Psoas muscle (tissue), 8 donors: ENCODE results near the gene MPI. TPM values are rescaled to one million over a fixed set of nuclear protein-coding genes. Genes with fewer than 3 reads are reported as not detected.
A peak's percentile ranks its signal among the peaks of the same experiment; 100 is the strongest.
"Not testable (repeated sequence)": the region's sequence is repeated elsewhere in the genome, so short reads cannot be mapped to it uniquely, and the experiment has no call there.

Experiments
- ATAC-seq, 4 donors: fragments of 200-7000 bp; cut with Tn5 transposase; one replicate each; pipeline ENCODE4 v1.9.1; 2020; ENCODE audit warnings: moderate library complexity in 3 of 4, mild to moderate bottlenecking in 2 of 4
- DNase-seq, 2 donors: peaks; one replicate each; pipeline ENCODE4 v3.0.0-alpha.2; 2020
- H3K27ac ChIP-seq: fragments of 200-600 bp; one replicate; pipeline ENCODE4 v1.8.0; 2022
- H3K27me3 ChIP-seq, 3 donors: fragments of 200-600 bp in 1 of 3; one replicate each; pipeline versions ENCODE4 v1.6.1 to v1.8.0; 2013 to 2022; ENCODE audit warnings: low read length in 2 of 3, mild to moderate bottlenecking in 2 of 3, moderate library complexity in 1 of 3; ENCODE audit not compliant: insufficient read depth in 3 of 3
- H3K36me3 ChIP-seq, 2 donors: fragments of 200-600 bp in 1 of 2; one replicate each; pipeline versions ENCODE4 v1.6.1 to v1.8.0; 2013 to 2022; ENCODE audit warnings: low read depth in 1 of 2, mild to moderate bottlenecking in 1 of 2, moderate library complexity in 1 of 2; ENCODE audit not compliant: insufficient read depth in 1 of 2
- H3K4me1 ChIP-seq: fragments of 200-600 bp; one replicate; pipeline ENCODE4 v1.8.0; 2022
- H3K4me3 ChIP-seq: fragments of 200-600 bp; one replicate; pipeline ENCODE4 v1.8.0; 2022; ENCODE audit warnings: mild to moderate bottlenecking
- H3K9me3 ChIP-seq: fragments of 200-600 bp; one replicate; pipeline ENCODE4 v1.8.0; 2022
- CTCF ChIP-seq: fragments of 200-600 bp; IDR thresholded peaks from one replicate; pipeline ENCODE4 v1.8.0; 2022; ENCODE audit warnings: antibody characterized with exemption
- WGBS, 3 donors: extraction: QIAGEN DNeasy Blood & Tissue Kit; methylation state at CpG; one replicate each; pipeline versions ENCODE4 v1.1.6 to v1.1.7; 2013; 5-methylcytosine and 5-hydroxymethylcytosine counted together
- intact Hi-C, 2 donors: fragments of 100-400 bp; cut with DNase I; formaldehyde crosslinking; loops; one replicate each; pipeline versions ENCODE4 v1.11.0 to v1.14.2; 2022
- polyA plus RNA-seq, 3 donors: library from polyadenylated mRNA; stranded (reverse); fragments of 200-250 nt; gene quantifications; one replicate each; pipeline ENCODE4 v1.2.3, GENCODE V29; 2013
- total RNA-seq, 4 donors: library from RNA; stranded (reverse); fragmentation: NEBNext Ultra II Directional in 2 of 4; extraction: Animal tissue kit (Norgen Biotek cat#: 25700) in 2 of 4; gene quantifications; one replicate each; pipeline versions ENCODE4 v1.2.1 to v1.2.4, GENCODE V29; 2021 to 2023
- donor health status: healthy with polysubstance abuse.
- donor health status: DM: no; HTN: no; CAD: no; lungs with moderate emphysema.
- donor health status: Bipolar disorder and iron deficiency.
- donor health status: healthy.
- donor health status: DM: yes; HTN: yes; CAD: no.
- donor health status: DM: no; HTN: no; CAD: no.
- donor health status: DM: no; HTN: no; CAD: no.
- donor health status: DM: yes; HTN: yes; CAD: no.

Gene MPI
- total and polyA plus RNA-seq, 7 donors: 26.4 to 61.2 (median 42.1) TPM

GRCh38 chr15:74917676-74918075 is 27.8 kb downstream of the MPI start:
- DNase-seq: no peak
- no peak overlapping the region for H3K27ac ChIP-seq
- 80 to 91% (median 86%) methylated on average over 6 of the region's 6 CpGs for WGBS, 3 donors
- no peaks in the 10 kb centered on the region for H3K9me3 ChIP-seq
- intact Hi-C loops: no loop called here
- no peak overlapping the region for H3K4me3 ChIP-seq
- no peaks in the 10 kb centered on the region for H3K27me3 ChIP-seq
- peaks cover 23 to 100% of the 10 kb centered on the region in 2 donors for H3K36me3 ChIP-seq
- no peaks in the 10 kb centered on the region for H3K4me1 ChIP-seq
- TF ChIP-seq CTCF: no peak
- ATAC-seq: peak in 3 of 4 donors; percentile 10 to 47 (median 16)

GRCh38 chr15:74920456-74920855 is 30.6 kb downstream of the MPI start:
- DNase-seq: no peak
- H3K36me3 ChIP-seq: peaks cover 23 to 100% of the 10 kb centered on the region in 2 donors

GRCh38 chr15:74924525-74924924 is 34.7 kb downstream of the MPI start:
- H3K27ac ChIP-seq: no peak overlapping the region
- H3K36me3 ChIP-seq: peaks cover 12 to 100% of the 10 kb centered on the region in 2 donors
- intact Hi-C loops: no loop called here
- no peaks in the 10 kb centered on the region for H3K4me1 ChIP-seq
- ATAC-seq (no peak), DNase-seq (no peak)
- TF ChIP-seq CTCF: no peak
- WGBS, 3 donors: 90 to 95% (median 92%) methylated on average over 3 of the region's 3 CpGs
- no peak overlapping the region for H3K4me3 ChIP-seq
- no peaks in the 10 kb centered on the region for H3K9me3 ChIP-seq
- no peaks in the 10 kb centered on the region for H3K27me3 ChIP-seq

More at GRCh38 chr15:74920456-74920855, 30.6 kb downstream of the MPI start:
- Histone ChIP-seq H3K27ac (no peak overlapping the region), H3K27me3 (no peaks in the 10 kb centered on the region), H3K4me3 (no peak overlapping the region), H3K9me3 (no peaks in the 10 kb centered on the region), H3K4me1 (no peaks in the 10 kb centered on the region)
- TF ChIP-seq CTCF: no peak
- intact Hi-C loops: no loop called here
- 78 to 88% (median 86%) methylated on average over 8 of the region's 8 CpGs for whole genome bisulfite sequencing, 3 donors
- ATAC-seq: no peak

DNA sequence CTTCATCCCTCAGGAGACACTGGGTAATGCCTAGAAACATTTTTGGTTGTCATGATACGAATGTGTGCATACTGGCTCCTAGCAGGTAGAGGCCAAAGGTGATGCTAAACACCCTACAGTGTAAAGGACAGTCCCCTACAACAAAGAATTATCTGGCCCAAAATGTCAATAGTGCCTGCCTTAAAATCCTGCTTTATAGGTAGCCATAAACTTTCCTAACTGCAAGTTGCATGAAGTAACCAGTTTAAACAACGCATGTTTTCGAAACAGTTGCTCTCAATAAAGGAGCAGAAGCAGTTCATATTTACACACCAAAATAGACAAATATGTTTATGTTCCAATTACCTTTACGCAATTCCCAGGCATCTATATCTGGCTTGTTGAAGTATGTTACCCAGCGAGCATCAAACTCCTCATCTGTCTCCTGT is 38.9 kb downstream of the MPI start:
- Histone ChIP-seq H3K27ac (no peak overlapping the region), H3K36me3 (peaks cover 3 to 80% of the 10 kb centered on the region in 2 donors), H3K4me1 (peaks cover 7% of the 10 kb centered on the region), H3K27me3 (no peaks in the 10 kb centered on the region), H3K9me3 (no peaks in the 10 kb centered on the region), H3K4me3 (no peak overlapping the region)
- 94 to 98% (median 97%) methylated on average over 5 of the region's 5 CpGs for WGBS, 3 donors
- no peak for ATAC-seq
- no peak for TF ChIP-seq CTCF
- DNase-seq: no peak
- intact Hi-C loops: no loop called here

DNA sequence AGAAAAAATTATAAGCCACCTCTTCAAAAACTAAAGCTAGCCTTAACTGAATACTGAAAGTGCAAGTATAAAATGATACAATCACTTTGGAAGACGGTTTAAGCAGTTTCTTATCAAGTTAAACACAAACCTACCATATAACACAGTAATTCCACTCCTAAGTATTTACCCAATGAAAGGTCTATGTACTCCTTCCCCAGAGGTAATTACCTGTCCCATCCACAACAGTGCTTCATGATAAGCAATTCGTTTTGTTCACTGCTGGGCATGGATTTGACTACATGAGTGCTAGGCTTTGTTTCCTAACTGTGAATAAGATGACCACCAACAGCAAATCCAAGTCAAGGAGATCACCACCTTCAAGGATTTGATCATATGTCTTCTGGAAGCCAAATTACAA is 43.7 kb downstream of the MPI start:
- no peak overlapping the region for H3K4me3 ChIP-seq
- peaks cover 3 to 38% of the 10 kb centered on the region in 2 donors for H3K36me3 ChIP-seq
- no peak overlapping the region for H3K27ac ChIP-seq
- H3K4me1 ChIP-seq: peaks cover 34% of the 10 kb centered on the region
- 71 to 78% (median 72%) methylated on average over 2 of the region's 2 CpGs for WGBS, 3 donors
- DNase-seq (no peak), ATAC-seq (no peak)
- no peak for TF ChIP-seq CTCF
- H3K9me3 ChIP-seq: no peaks in the 10 kb centered on the region
- H3K27me3 ChIP-seq: no peaks in the 10 kb centered on the region
- intact Hi-C loops: no loop called here

DNA sequence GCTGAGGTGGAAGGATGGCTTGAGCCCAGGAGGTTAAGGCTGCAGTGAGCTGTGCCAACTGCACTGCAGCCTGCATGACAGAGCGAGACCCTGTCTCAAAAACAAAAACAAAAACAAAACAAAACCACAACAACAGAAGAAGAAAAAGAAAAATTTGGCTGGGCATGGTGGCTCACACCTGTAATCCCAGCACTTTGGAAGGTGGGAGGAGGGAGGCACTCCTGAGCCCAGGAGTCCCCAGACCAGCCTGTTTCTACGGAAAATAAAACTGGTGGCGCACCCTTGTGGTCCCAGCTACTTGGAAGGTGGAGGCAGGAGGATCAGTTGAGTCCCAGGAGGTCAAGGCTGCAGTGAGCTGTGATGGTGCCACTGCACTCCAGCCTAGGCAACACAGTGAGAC is 45.4 kb downstream of the MPI start:
- intact Hi-C loops: loop anchor here in 1 of 2 donors (5.0 kb wide), 1 partner anchor 153 kb away; the partner anchor contains the start of gene CSK
- not testable (repeated sequence) for DNase-seq, H3K4me3 ChIP-seq, H3K9me3 ChIP-seq, H3K27me3 ChIP-seq, ATAC-seq
- H3K36me3 ChIP-seq: peaks cover 3 to 22% of the 10 kb centered on the region in 2 donors
- WGBS, 3 donors: 67 to 73% (median 72%) methylated on average over 3 of the region's 3 CpGs
- peak overlapping the region; percentile 99 for H3K27ac ChIP-seq
- H3K4me1 ChIP-seq: peaks cover 34% of the 10 kb centered on the region
